H1 (cell line): ENCODE data around the gene ZW10. TPM values are rescaled to one million over a fixed set of nuclear protein-coding genes. Genes with fewer than 3 reads are reported as not detected.

Experiments
- CTCF ChIA-PET: fragments of 300-600 bp; sonication (Branson Sonifier 250); formaldehyde crosslinking; loops from one replicate; lab custom pipeline; 2021; ENCODE audit not compliant: partially characterized antibody; lab: Charles Lee
- POLR2A ChIA-PET: fragments of 300-600 bp; sonication (Branson Sonifier 250); formaldehyde crosslinking; loops from one replicate; lab custom pipeline; 2021; ENCODE audit warnings: inconsistent platforms; ENCODE audit not compliant: partially characterized antibody; lab: Charles Lee
- DNase-seq, 2 experiments: peaks; one replicate each; pipeline versions ENCODE4 v3.0.0 to v3.0.0-alpha.2; 2010 to 2022; ENCODE audit warnings: low spot score in 2 of 2, low read depth in 1 of 2, mixed read lengths in 1 of 2
- FAIRE-seq: peaks from 2 replicates; lab custom pipeline; 2011; peaks lifted over from hg19 to GRCh38; lab: Jason Lieb, UNC
- H2AFZ ChIP-seq: 2 replicates; pipeline ENCODE4 v1.8.1; 2012; ENCODE audit warnings: low read length, inconsistent platforms
- H2AK5ac ChIP-seq: 2 replicates; pipeline ENCODE4 v1.6.1; 2013; ENCODE audit warnings: low read depth, low read length
- H2BK120ac ChIP-seq: replicated peaks from 2 replicates; pipeline ENCODE3; 2013; ENCODE audit warnings: low read depth, low read length, inconsistent platforms
- H2BK12ac ChIP-seq: 2 replicates; pipeline ENCODE4 v1.6.1; 2013; ENCODE audit warnings: low read depth, low read length
- H2BK15ac ChIP-seq: 2 replicates; pipeline ENCODE4 v1.6.1; 2013; ENCODE audit warnings: low read length
- H2BK20ac ChIP-seq: 2 replicates; pipeline ENCODE4 v1.6.1; 2013; ENCODE audit warnings: low read length
- H2BK5ac ChIP-seq: 2 replicates; pipeline ENCODE4 v1.6.1; 2013; ENCODE audit warnings: low read depth, low read length
- H3K14ac ChIP-seq: 2 replicates; pipeline ENCODE4 v1.6.1; 2013; ENCODE audit warnings: inconsistent platforms; ENCODE audit not compliant: insufficient read length
- H3K18ac ChIP-seq: 2 replicates; pipeline ENCODE4 v1.6.1; 2013; ENCODE audit warnings: low read length; ENCODE audit errors: extremely low read depth
- H3K23ac ChIP-seq: 2 replicates; pipeline ENCODE4 v1.6.1; 2013; ENCODE audit warnings: inconsistent platforms; ENCODE audit not compliant: insufficient read length
- H3K23me2 ChIP-seq: 2 replicates; pipeline ENCODE4 v1.6.1; 2013; ENCODE audit warnings: low read depth, low read length
- H3K27ac ChIP-seq: 2 replicates; pipeline ENCODE4 v1.6.1; 2011; ENCODE audit warnings: low read depth, low read length, inconsistent platforms
- H3K27me3 ChIP-seq, 4 experiments: replicated peaks in 1 of 4; 1 replicate in 1 of 4; 2 replicates in 3 of 4; pipeline versions ENCODE4 v1.6.1 to v1.8.1; 2011 to 2013; ENCODE audit warnings: low read length in 3 of 4, mild to moderate bottlenecking in 3 of 4, inconsistent platforms in 2 of 4, mixed read lengths in 2 of 4, moderate library complexity in 1 of 4; ENCODE audit not compliant: control insufficient read depth in 3 of 4, insufficient read depth in 3 of 4; ENCODE audit errors: extremely low read depth in 1 of 4
- H3K36me3 ChIP-seq, 4 experiments: 2 replicates each; pipeline versions ENCODE4 v1.6.1 to v1.8.1; 2011 to 2013; ENCODE audit warnings: mild to moderate bottlenecking in 4 of 4, low read length in 3 of 4, moderate library complexity in 2 of 4, control low read depth in 1 of 4, inconsistent platforms in 1 of 4; ENCODE audit not compliant: insufficient read depth in 4 of 4, control insufficient read depth in 2 of 4
- H3K4ac ChIP-seq: replicated peaks from 2 replicates; pipeline ENCODE3; 2013; ENCODE audit warnings: low read length, low read depth, mixed read lengths, inconsistent platforms; ENCODE audit not compliant: insufficient read length
- H3K4me1 ChIP-seq, 4 experiments: replicated peaks in 1 of 4; 1 replicate in 1 of 4; 2 replicates in 3 of 4; pipeline versions ENCODE4 v1.6.1 to v1.8.1; 2011 to 2013; ENCODE audit warnings: low read length in 3 of 4, inconsistent platforms in 2 of 4, mixed read lengths in 1 of 4; ENCODE audit not compliant: insufficient read depth in 4 of 4, control insufficient read depth in 3 of 4
- H3K4me2 ChIP-seq, 2 experiments: 2 replicates each; pipeline versions ENCODE4 v1.6.1 to v1.8.1; 2011 to 2013; ENCODE audit warnings: low read depth in 2 of 2, low read length in 2 of 2, control low read depth in 1 of 2, inconsistent platforms in 1 of 2, mild to moderate bottlenecking in 1 of 2; ENCODE audit not compliant: insufficient read depth in 1 of 2
- H3K4me3 ChIP-seq, 4 experiments: fragments of 200-600, 300-600 bp in 1 of 4; sonication (generic), shearing (Covaris generic), sonication (Bioruptor Twin) in 1 of 4; 2 replicates each; pipeline versions ENCODE4 v1.5.1 to v1.8.1; 2011 to 2016; ENCODE audit warnings: low read length in 4 of 4, low read depth in 3 of 4, control low read depth in 2 of 4, inconsistent platforms in 2 of 4, mild to moderate bottlenecking in 2 of 4, mixed read lengths in 1 of 4, moderate library complexity in 1 of 4; ENCODE audit not compliant: insufficient read depth in 2 of 4; ENCODE audit errors: extremely low read depth in 1 of 4
- H3K56ac ChIP-seq: replicated peaks from 2 replicates; pipeline ENCODE3; 2013; ENCODE audit warnings: low read depth, mild to moderate bottlenecking, mixed read lengths, low read length, inconsistent platforms; ENCODE audit not compliant: insufficient read length
- H3K79me1 ChIP-seq: 2 replicates; pipeline ENCODE4 v1.6.1; 2013; ENCODE audit warnings: low read depth, low read length, control low read depth
- H3K79me2 ChIP-seq, 2 experiments: 2 replicates each; pipeline versions ENCODE4 v1.6.1 to v1.8.1; 2012 to 2013; ENCODE audit warnings: low read length in 2 of 2, mild to moderate bottlenecking in 2 of 2, inconsistent platforms in 1 of 2; ENCODE audit not compliant: insufficient read depth in 2 of 2, control insufficient read depth in 1 of 2
- H3K9ac ChIP-seq, 4 experiments: replicated peaks in 1 of 4; 1 replicate in 1 of 4; 2 replicates in 3 of 4; pipeline versions ENCODE4 v1.6.1 to v1.8.1; 2011 to 2013; ENCODE audit warnings: low read depth in 3 of 4, low read length in 3 of 4, control low read depth in 2 of 4, mild to moderate bottlenecking in 2 of 4, moderate library complexity in 2 of 4, inconsistent platforms in 1 of 4; ENCODE audit errors: extremely low read depth in 1 of 4
- H3K9me3 ChIP-seq, 2 experiments: 2 replicates each; pipeline versions ENCODE4 v1.6.1 to v1.8.1; 2012 to 2013; ENCODE audit warnings: mild to moderate bottlenecking in 2 of 2, moderate library complexity in 2 of 2, control low read depth in 1 of 2, inconsistent platforms in 1 of 2, low read depth in 1 of 2, low read length in 1 of 2, mixed read lengths in 1 of 2; ENCODE audit not compliant: insufficient read depth in 2 of 2
- H4K20me1 ChIP-seq, 2 experiments: replicated peaks in 1 of 2; 2 replicates each; pipeline versions ENCODE3 to v1.8.1; 2011 to 2013; ENCODE audit warnings: inconsistent platforms in 2 of 2, low read length in 2 of 2, mild to moderate bottlenecking in 1 of 2; ENCODE audit not compliant: insufficient read depth in 2 of 2, control insufficient read depth in 1 of 2
- H4K5ac ChIP-seq: 2 replicates; pipeline ENCODE4 v1.6.1; 2013; ENCODE audit warnings: low read length, low read depth, mixed read lengths, inconsistent platforms; ENCODE audit not compliant: insufficient read length
- H4K8ac ChIP-seq: 2 replicates; pipeline ENCODE4 v1.8.0; 2013; ENCODE audit warnings: mild to moderate bottlenecking, moderate library complexity, low read length, inconsistent platforms; ENCODE audit not compliant: insufficient read depth; ENCODE audit errors: extremely low read depth
- H4K91ac ChIP-seq: replicated peaks from 2 replicates; pipeline ENCODE3; 2013; ENCODE audit warnings: low read length, mixed read lengths, inconsistent platforms; ENCODE audit not compliant: insufficient read length
- EGR1 ChIP-seq: IDR thresholded peaks from 2 replicates; pipeline ENCODE4 v1.6.1; 2011; ENCODE audit warnings: low read depth, low read length, borderline replicate concordance
- FOSL1 ChIP-seq: IDR thresholded peaks from 2 replicates; pipeline ENCODE4 v1.6.1; 2011; ENCODE audit warnings: mild to moderate bottlenecking, low read depth, low read length, moderate library complexity; ENCODE audit not compliant: insufficient read depth
- TEAD4 ChIP-seq: IDR thresholded peaks from 2 replicates; pipeline ENCODE4 v1.6.1; 2012; ENCODE audit warnings: low read depth, low read length, inconsistent platforms, mixed read lengths
- WGBS, 2 experiments: shearing (Covaris generic) in 1 of 2; methylation state at CpG; one replicate each; pipeline versions ENCODE4 v1.1.6 to v1.1.7; 2013 to 2015; ENCODE audit warnings: low lambda C conversion rate in 2 of 2, mixed read lengths in 2 of 2, inconsistent platforms in 1 of 2, low coverage in 1 of 2, missing lambda C conversion rate in 1 of 2; ENCODE audit not compliant: insufficient replicate concordance in 2 of 2, insufficient coverage in 1 of 2, insufficient read length in 1 of 2; ENCODE audit errors: extremely low coverage in 1 of 2, missing lambda C conversion rate in 1 of 2; 5-methylcytosine and 5-hydroxymethylcytosine counted together
- polyA plus RNA-seq, 7 experiments: library from polyadenylated mRNA; depleted of rRNA in 3 of 7; stranded (reverse) in 5 of 7; unstranded in 2 of 7; fragments of >200 nt in 5 of 7; fragments of 200-250 nt in 2 of 7; gene quantifications; 1 replicate in 5 of 7; 2 replicates in 1 of 7; 4 replicates in 1 of 7; pipeline versions ENCODE4 v1.2.1 to v1.2.3, GENCODE V29; 2011 to 2013; ENCODE audit warnings: missing spikeins in 2 of 7, mixed read lengths in 2 of 7
- total RNA-seq: library from RNA; stranded (reverse); fragmentation: NEBNext Ultra II Directional; extraction: Animal tissue kit (Norgen Biotek cat#: 25700); gene quantifications from 2 replicates; pipeline ENCODE4 v1.2.1, GENCODE V29; 2021

Gene ZW10
- total and polyA plus RNA-seq, 2 of the 8 experiments (the other 6 are each of a cell fraction or from before 2014, with no cell fraction given), result 9.0 to 25.3 TPM

DNA sequence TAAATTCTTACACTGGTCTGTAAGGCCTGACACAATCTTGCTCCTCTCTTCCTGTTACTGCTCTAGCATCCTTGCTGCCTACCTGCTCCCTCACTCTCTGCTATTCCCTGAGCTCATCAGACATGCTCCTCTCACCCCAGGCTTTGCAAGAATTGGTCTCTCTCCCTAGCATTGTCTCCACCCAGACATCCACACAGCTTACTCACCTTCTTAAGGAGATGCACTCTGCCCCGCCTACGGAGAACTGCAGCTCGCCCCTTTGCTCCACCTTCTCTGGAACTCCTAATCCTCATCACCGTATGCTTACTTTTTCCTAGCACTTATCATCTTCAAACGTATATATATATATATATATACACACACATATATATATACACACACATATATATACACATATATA, 44.0 kb downstream of the ZW10 start:
- Histone ChIP-seq H3K36me3 (peaks cover 0 to 11% (median 4%) of the 10 kb centered on the region in 4 experiments; a peak in 4 of 8 replicates), H3K23me2 (no peaks in the 10 kb centered on the region), H3K9me3 (no peaks in the 10 kb centered on the region), H3K4me2 (no peak overlapping the region), H3K27ac (no peak overlapping the region), H3K4ac (no peak overlapping the region), H4K20me1 (no peaks in the 10 kb centered on the region), H3K27me3 (no peaks in the 10 kb centered on the region), H3K56ac (no peak overlapping the region), H2BK120ac (no peak overlapping the region), H4K5ac (no peak overlapping the region), H2AK5ac (no peak overlapping the region), H2BK15ac (no peak overlapping the region), H3K79me2 (no peaks in the 10 kb centered on the region), H3K14ac (no peak overlapping the region), H4K91ac (no peak overlapping the region), H3K4me1 (no peaks in the 10 kb centered on the region), H2BK12ac (no peak overlapping the region), H3K4me3 (no peak overlapping the region), H2BK5ac (no peak overlapping the region), H3K79me1 (no peaks in the 10 kb centered on the region), H2BK20ac (no peak overlapping the region), H3K9ac (no peak overlapping the region), H3K18ac (no peak overlapping the region), H3K23ac (no peak overlapping the region), H2AFZ (no peak overlapping the region)
- ChIA-PET POLR2A (interaction anchor here (2.3 kb wide), 1 partner anchor 13 kb away, joined by 8 read pairs; no protein-coding TSS in a partner anchor), CTCF (interaction anchor here (0.8 to 5.8 kb wide), 27 partner anchors 12 to 1144 kb away, joined by 3 to 64 read pairs (median 6); no protein-coding TSS in a partner anchor)
- 83% methylated on average over 5 of the region's 5 CpGs; no CpG with 5 or more reads in 1 of the 2 experiments for WGBS, 2 experiments
- FAIRE-seq, result no peak
- no peak for DNase-seq
- TF ChIP-seq EGR1 (no peak), FOSL1 (no peak), TEAD4 (no peak)
- TF ChIP-seq, all 59 proteins: peak for 0
- no peak overlapping the region for H4K8ac ChIP-seq
